Gastroesophageal sphincter (tissue), 4 donors: ENCODE measurements around the gene PRDM15. TPM values are rescaled to one million over a fixed set of nuclear protein-coding genes. Genes with fewer than 3 reads are reported as not detected.

Source experiments
- ATAC-seq: fragments of 150-250 bp; one replicate; pipeline ENCODE4 v1.9.1; 2016; ENCODE audit warnings: mild to moderate bottlenecking, moderate library complexity
- H3K27ac ChIP-seq, 4 donors: fragments of 200-600 bp; sonication (generic) in 3 of 4; 1 replicate in 3 of 4; 2 replicates in 1 of 4; pipeline ENCODE4 v1.5.1; 2016 to 2019
- H3K27me3 ChIP-seq: fragments of 200-600 bp; sonication (generic); one replicate; pipeline ENCODE4 v1.5.1; 2019
- H3K36me3 ChIP-seq, 2 donors: fragments of 200-600 bp; sonication (generic); one replicate each; pipeline ENCODE4 v1.5.1; 2019; ENCODE audit warnings: control low read depth in 1 of 2
- H3K4me1 ChIP-seq, 3 donors: fragments of 200-600 bp; sonication (generic); 1 replicate in 2 of 3; 2 replicates in 1 of 3; pipeline ENCODE4 v1.5.1; 2016 to 2019; ENCODE audit warnings: control low read depth in 2 of 3
- H3K4me3 ChIP-seq, 2 donors: fragments of 200-600 bp; sonication (generic); one replicate each; pipeline ENCODE4 v1.5.1; 2019; ENCODE audit warnings: mild to moderate bottlenecking in 1 of 2, moderate library complexity in 1 of 2
- H3K9me3 ChIP-seq, 3 donors: fragments of 200-600 bp; sonication (generic); one replicate each; pipeline ENCODE4 v1.5.1; 2017 to 2019; ENCODE audit warnings: control low read depth in 2 of 3
- CTCF ChIP-seq, 4 experiments: fragments of 200-600 bp in 2 of 4; fragments of 450-650 bp in 2 of 4; sonication (generic) in 1 of 4; IDR thresholded peaks; one replicate each; pipeline ENCODE4 v1.5.1; 2017 to 2019; ENCODE audit warnings: antibody characterized with exemption in 4 of 4, mild to moderate bottlenecking in 2 of 4, moderate library complexity in 2 of 4
- EP300 ChIP-seq: sonication (generic); formaldehyde crosslinking; IDR thresholded peaks from one replicate; pipeline ENCODE4 v1.6.1; 2017; ENCODE audit warnings: antibody characterized with exemption, mild to moderate bottlenecking
- POLR2A ChIP-seq, 2 donors: fragments of 450-650 bp; IDR thresholded peaks; one replicate each; pipeline ENCODE4 v1.6.1; 2017; ENCODE audit warnings: antibody characterized with exemption in 2 of 2, mild to moderate bottlenecking in 2 of 2, moderate library complexity in 1 of 2
- POLR2AphosphoS5 ChIP-seq: sonication (generic); formaldehyde crosslinking; IDR thresholded peaks from one replicate; pipeline ENCODE4 v1.6.1; 2017; ENCODE audit warnings: antibody characterized with exemption
- whole genome bisulfite sequencing, 2 donors: methylation state at CpG; one replicate each; pipeline ENCODE4 v1.1.5; 2018; ENCODE audit warnings: low coverage in 1 of 2; 5-methylcytosine and 5-hydroxymethylcytosine counted together
- total RNA-seq, 4 donors: library from RNA; depleted of rRNA; stranded (reverse); fragments of >200 nt; gene quantifications; one replicate each; pipeline ENCODE4 v1.1.0, GENCODE V29; 2016

PRDM15 gene
- total RNA-seq, 4 donors from 2014 or later: 2.9 to 8.2 (median 7.2) TPM

- H3K4me3 ChIP-seq: no peak overlapping the region
- H3K27me3 ChIP-seq: no peaks in the 10 kb centered on the region
- TF ChIP-seq POLR2AphosphoS5 (no peak), EP300 (no peak), CTCF (IDR thresholded peaks at IDR 0.05) (no peak), POLR2A (IDR thresholded peaks at IDR 0.05) (no peak)
- ATAC-seq: no peak
- H3K9me3 ChIP-seq: no peaks in the 10 kb centered on the region
- no peak overlapping the region for H3K27ac ChIP-seq
- H3K4me1 ChIP-seq: peaks cover 0 to 35% (median 6%) of the 10 kb centered on the region in 3 donors
- H3K36me3 ChIP-seq: no peaks in the 10 kb centered on the region
- 88 to 91% methylated on average over 6 of the region's 6 CpGs for WGBS, 2 donors
These were observed 1.9 kb upstream of the PRDM15 start for GRCh38 chr21:41881051-41881450.

- WGBS, 2 donors: 84 to 90% methylated on average over 9 of the region's 9 CpGs
- TF ChIP-seq POLR2AphosphoS5: no peak
- no peak for TF ChIP-seq EP300
- no peak for TF ChIP-seq POLR2A (IDR thresholded peaks at IDR 0.05)
- TF ChIP-seq CTCF (IDR thresholded peaks at IDR 0.05): no peak
- no peak for ATAC-seq
- H3K9me3 ChIP-seq: no peaks in the 10 kb centered on the region
- H3K27ac ChIP-seq: no peak overlapping the region
- H3K27me3 ChIP-seq: no peaks in the 10 kb centered on the region
- peak overlapping the region in 1 of 2 donors; percentile 84 for H3K4me3 ChIP-seq
- H3K36me3 ChIP-seq: no peaks in the 10 kb centered on the region
- H3K4me1 ChIP-seq: peaks cover 0 to 36% (median 6%) of the 10 kb centered on the region in 3 donors
These were observed 1.0 kb upstream of the PRDM15 start for GRCh38 chr21:41880153-41880552.

GRCh38 chr21:41878831-41879189, 334 bp downstream of the PRDM15 start:
- no peaks in the 10 kb centered on the region for H3K27me3 ChIP-seq
- H3K9me3 ChIP-seq: no peaks in the 10 kb centered on the region
- TF ChIP-seq EP300 (no peak), CTCF (IDR thresholded peaks at IDR 0.05) (no peak)
- H3K4me3 ChIP-seq: peak overlapping the region; percentile 84 to 93
- WGBS, 2 donors: no CpG with 5 or more reads among the region's 65 CpGs
- H3K4me1 ChIP-seq: peaks cover 0 to 36% (median 6%) of the 10 kb centered on the region in 3 donors
- H3K36me3 ChIP-seq: no peaks in the 10 kb centered on the region
- ATAC-seq: peak; percentile 82
- peak overlapping the region in 3 of 4 donors; percentile 87 to 94 (median 87) for H3K27ac ChIP-seq

- no peaks in the 10 kb centered on the region for H3K27me3 ChIP-seq
- no peak for TF ChIP-seq POLR2AphosphoS5
- TF ChIP-seq CTCF (IDR thresholded peaks at IDR 0.05): no peak
- TF ChIP-seq EP300: no peak
- no peak for TF ChIP-seq POLR2A (IDR thresholded peaks at IDR 0.05)
- peaks cover 0 to 3% of the 10 kb centered on the region in 2 donors for H3K36me3 ChIP-seq
- peak overlapping the region; percentile 84 to 93 for H3K4me3 ChIP-seq
- peak overlapping the region in 3 of 4 donors; percentile 68 to 94 (median 76) for H3K27ac ChIP-seq
- ATAC-seq: peak; percentile 35
- no peaks in the 10 kb centered on the region for H3K9me3 ChIP-seq
- 1 to 2% methylated on average over 19 to 23 of the region's 48 CpGs for WGBS, 2 donors
- peaks cover 0 to 36% (median 6%) of the 10 kb centered on the region in 3 donors for H3K4me1 ChIP-seq
These were observed 978 bp downstream of the PRDM15 start for GRCh38 chr21:41877901-41878830.
